Mesodermal cell (in vitro differentiated cells): ENCODE data around the gene CTR9.

ENCODE experiments used
- H3K27ac ChIP-seq: 2 replicates; pipeline ENCODE4 v1.7.0; 2013; ENCODE audit warnings: mild to moderate bottlenecking, low read depth, low read length, moderate library complexity; ENCODE audit not compliant: severe bottlenecking
- H3K36me3 ChIP-seq: 2 replicates; pipeline ENCODE4 v1.7.1; 2013; ENCODE audit warnings: mild to moderate bottlenecking, low read length, moderate library complexity; ENCODE audit not compliant: control insufficient read depth, insufficient read depth
- H3K4me1 ChIP-seq: one replicate; pipeline ENCODE4 v1.7.1; 2013; ENCODE audit warnings: mild to moderate bottlenecking, low read length; ENCODE audit not compliant: insufficient read depth, control insufficient read depth, poor library complexity, severe bottlenecking
- H3K4me3 ChIP-seq: 2 replicates; pipeline ENCODE4 v1.7.0; 2013; ENCODE audit warnings: low read length, control low read depth, mild to moderate bottlenecking; ENCODE audit not compliant: insufficient read depth, poor library complexity, severe bottlenecking; ENCODE audit errors: extremely low read depth
- H3K9me3 ChIP-seq: 2 replicates; pipeline ENCODE4 v1.7.1; 2013; ENCODE audit warnings: mild to moderate bottlenecking, low read length, moderate library complexity; ENCODE audit not compliant: control insufficient read depth
- WGBS, 2 experiments: methylation state at CpG; one replicate each; pipeline ENCODE4 v1.1.5; 2013; ENCODE audit warnings: missing lambda C conversion rate in 2 of 2; ENCODE audit not compliant: insufficient coverage in 2 of 2; 5-methylcytosine and 5-hydroxymethylcytosine counted together

The CTR9 gene

DNA sequence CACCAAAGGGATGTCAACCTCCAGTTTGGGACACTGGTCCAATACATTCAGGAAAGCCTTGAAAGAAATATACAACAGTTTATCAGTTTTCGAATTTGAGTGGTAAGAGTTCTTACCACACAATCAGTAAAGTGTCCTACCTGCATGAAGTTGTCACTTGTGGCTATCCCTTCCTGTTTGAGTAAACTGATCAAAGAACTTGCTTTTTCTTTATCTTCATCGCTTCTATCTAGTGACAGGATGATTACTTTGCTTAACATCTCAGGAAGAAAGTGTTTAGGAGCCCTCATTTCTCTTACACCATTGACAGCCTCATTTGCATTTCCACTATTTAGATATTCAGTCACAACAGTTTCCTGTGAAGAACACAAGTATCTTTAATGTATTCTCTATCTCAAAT is 49.2 kb downstream of the CTR9 start:
- Histone ChIP-seq H3K36me3 (peaks cover 92% of the 10 kb centered on the region), H3K27ac (no peak overlapping the region)

DNA sequence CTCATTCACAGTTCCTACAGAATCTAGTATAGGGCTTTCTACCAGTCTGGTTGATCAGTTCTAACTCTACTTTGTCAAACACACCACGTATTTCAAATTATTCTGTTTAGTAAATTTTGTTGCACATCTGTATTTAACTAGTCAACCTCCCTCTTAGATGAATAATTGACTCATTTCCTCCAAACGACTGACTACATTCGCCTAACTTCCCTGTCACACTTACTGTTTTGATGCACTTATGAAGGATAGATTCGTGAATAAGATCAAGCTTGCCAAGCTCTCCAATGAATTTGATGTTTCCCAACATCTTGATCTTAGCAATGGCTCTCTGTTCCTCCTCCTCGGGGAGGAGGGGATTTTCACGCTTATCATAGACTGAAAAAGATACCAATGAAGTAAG is 52.6 kb downstream of the CTR9 start:
- Histone ChIP-seq H3K27ac (no peak overlapping the region), H3K9me3 (no peaks in the 10 kb centered on the region), H3K4me1 (peaks cover 20% of the 10 kb centered on the region), H3K36me3 (peaks cover 91% of the 10 kb centered on the region), H3K4me3 (no peak overlapping the region)
- WGBS, 2 experiments, result 83 to 100% methylated on average over 2 to 3 of the region's 6 CpGs

More for the DNA sequence above, 49.2 kb downstream of the CTR9 start:
- Histone ChIP-seq H3K4me1 (peaks cover 12% of the 10 kb centered on the region), H3K9me3 (no peaks in the 10 kb centered on the region), H3K4me3 (no peak overlapping the region)
- 100% methylated on average over 1 of the region's 2 CpGs for WGBS, 2 experiments

DNA sequence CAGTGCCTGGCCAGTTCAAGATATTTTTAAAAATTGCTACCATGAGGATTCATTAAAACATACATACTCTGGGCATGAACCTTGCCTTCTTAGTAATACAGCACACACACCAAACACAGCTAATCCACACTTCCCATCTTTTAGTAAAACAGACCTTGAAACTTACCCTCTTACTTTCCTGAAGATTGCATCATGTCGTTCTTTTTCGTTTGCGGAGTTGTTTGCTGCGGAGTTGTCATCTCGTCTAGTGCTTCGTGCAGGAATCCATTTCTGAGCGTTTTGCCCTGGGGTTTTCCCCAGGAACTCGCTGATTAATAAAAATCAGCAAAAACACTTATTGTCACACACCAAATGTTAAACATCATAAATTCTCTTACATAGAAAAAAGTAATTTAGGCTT is 54.7 kb downstream of the CTR9 start:
- 91 to 99% methylated on average over 7 to 8 of the region's 8 CpGs for WGBS, 2 experiments
- H3K4me1 ChIP-seq, result peaks cover 20% of the 10 kb centered on the region
- H3K36me3 ChIP-seq, result peaks cover 70% of the 10 kb centered on the region
- peak overlapping the region; percentile 94 for H3K4me3 ChIP-seq
- H3K9me3 ChIP-seq, result no peaks in the 10 kb centered on the region
- no peak overlapping the region for H3K27ac ChIP-seq

DNA sequence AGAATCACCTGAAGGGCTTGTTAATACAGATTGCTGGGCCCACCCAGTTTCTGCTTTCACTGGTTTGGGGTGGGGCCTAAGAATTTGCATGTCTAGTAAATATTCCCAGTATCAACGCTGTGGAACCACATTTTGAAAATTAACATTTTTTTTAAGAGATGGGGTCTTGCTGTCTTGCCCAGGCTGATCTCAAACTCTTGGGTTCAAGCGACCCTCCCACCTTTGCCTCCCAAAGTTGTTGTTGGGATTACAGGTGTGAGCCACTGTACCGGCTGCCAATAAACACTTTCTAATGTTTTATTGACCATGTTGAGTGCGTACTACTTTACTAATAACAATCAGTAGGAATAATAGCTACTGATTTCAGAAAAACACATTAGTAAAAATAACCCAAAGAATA is 55.2 kb downstream of the CTR9 start:
- H3K27ac ChIP-seq, result no peak overlapping the region
- peak overlapping the region; percentile 94 for H3K4me3 ChIP-seq
- 80 to 94% methylated on average over 1 to 2 of the region's 4 CpGs for WGBS, 2 experiments
- no peaks in the 10 kb centered on the region for H3K9me3 ChIP-seq
- H3K36me3 ChIP-seq, result peaks cover 66% of the 10 kb centered on the region
- peaks cover 20% of the 10 kb centered on the region for H3K4me1 ChIP-seq

DNA sequence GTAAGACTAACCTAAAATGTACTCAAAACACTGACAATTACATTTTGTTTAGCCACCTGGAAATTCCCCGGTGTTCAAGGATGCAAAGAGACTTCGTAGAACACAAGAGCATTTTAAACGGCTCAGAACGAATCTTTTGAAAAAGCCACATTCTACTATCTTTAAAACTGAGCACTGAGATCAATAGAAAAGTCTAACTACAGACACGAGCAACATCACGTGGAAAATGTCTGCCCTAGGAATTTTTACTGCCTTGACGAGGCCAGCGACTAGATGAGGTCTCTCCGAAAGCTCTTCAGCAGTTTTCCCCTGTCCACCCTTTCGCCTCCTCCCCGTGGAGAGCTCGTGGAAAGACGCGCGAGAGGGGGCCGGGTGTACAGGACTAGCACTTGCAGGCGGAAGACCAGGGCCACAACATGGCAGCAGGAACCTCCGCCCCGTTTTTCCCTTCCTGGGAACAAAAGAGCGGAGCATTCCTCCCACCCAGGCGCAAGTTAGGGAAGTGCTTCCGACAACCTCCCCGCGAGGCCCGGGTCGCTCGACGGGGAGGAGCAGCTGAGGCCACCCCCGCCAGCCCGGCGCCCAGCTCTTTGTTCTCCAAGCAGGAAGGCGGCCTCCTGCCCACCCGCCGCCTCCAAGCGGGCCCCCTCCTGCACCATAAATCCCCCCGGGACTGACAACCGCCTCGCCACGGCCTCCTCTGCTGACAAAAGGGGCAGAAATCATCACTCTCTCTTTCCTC is 56.6 kb downstream of the CTR9 start:
- 0% methylated on average over 32 to 34 of the region's 39 CpGs for WGBS, 2 experiments
- no peaks in the 10 kb centered on the region for H3K9me3 ChIP-seq
- peak overlapping the region; percentile 94 for H3K4me3 ChIP-seq
- H3K27ac ChIP-seq, result peak overlapping the region; percentile 99
- H3K4me1 ChIP-seq, result peaks cover 20% of the 10 kb centered on the region
- H3K36me3 ChIP-seq, result peaks cover 52% of the 10 kb centered on the region

DNA sequence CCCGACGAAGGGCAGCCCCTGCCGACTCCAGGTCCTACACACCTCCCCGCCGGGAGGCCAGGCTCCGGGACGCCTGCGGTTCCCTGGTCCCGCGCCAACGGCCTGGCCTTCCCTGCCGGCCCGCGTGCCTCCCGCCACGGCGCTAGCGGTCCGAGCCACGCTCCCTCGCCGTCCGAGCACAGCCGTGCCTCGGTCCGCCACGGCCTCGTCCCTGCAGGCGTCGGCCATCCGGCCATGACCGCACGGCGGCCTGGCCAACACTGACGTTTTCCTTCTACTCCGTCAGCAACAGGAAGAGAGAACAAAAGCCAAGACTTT is 57.1 kb downstream of the CTR9 start:
- H3K27ac ChIP-seq, result peak overlapping the region; percentile 99
- peaks cover 20% of the 10 kb centered on the region for H3K4me1 ChIP-seq
- peaks cover 46% of the 10 kb centered on the region for H3K36me3 ChIP-seq
- H3K4me3 ChIP-seq, result peak overlapping the region; percentile 94
- 0% methylated on average over 17 to 36 of the region's 36 CpGs for WGBS, 2 experiments
- H3K9me3 ChIP-seq, result no peaks in the 10 kb centered on the region

DNA sequence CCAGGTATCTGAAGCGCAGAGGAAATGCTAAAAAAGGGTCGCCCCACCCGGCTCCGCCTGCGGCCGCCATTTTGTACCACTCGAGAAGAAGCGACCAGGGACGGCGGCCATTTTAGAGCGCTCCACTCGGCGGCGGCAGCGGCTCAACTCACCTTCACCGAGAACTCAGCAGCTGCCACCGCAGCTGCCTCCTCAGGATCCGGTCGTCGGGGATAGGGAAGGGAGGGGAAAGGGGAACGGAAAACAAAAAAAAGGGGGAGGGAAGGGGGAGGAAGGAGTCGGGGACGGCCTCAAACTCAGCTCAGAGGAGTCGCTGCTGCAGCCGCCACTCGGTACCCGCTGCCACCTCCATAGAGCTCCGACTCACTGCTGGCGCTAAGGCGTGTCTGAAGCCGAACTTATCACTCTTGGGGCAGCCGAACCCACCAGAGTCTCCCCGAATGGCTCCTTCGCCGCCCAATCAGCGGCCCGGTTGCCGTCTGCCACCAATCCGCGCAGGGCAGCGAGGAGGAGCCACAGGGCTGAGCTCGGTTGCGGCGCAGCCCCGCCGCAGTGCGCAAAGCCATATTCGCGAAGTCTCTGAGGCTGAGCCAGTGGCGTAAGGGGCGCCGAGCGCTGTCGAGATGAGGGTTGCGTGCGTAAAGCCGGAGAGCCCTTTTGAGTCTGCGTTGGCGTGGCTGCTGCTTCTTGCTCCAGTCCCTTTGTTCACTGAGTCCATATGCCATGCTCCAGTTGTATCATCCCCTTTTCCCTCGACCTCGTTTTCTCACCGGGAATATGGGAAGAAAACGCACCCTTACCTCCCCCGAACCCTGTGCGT is 57.7 kb downstream of the CTR9 start, which contains the start of gene EIF4G2:
TSS of gene EIF4G2 (minus strand) at position 374 of the 820 bp plus-strand sequence.
- Histone ChIP-seq H3K4me1 (peaks cover 20% of the 10 kb centered on the region), H3K27ac (peak within 1 kb of the TSS; percentile 99), H3K4me3 (peak within 1 kb of the TSS; percentile 94), H3K9me3 (no peaks in the 10 kb centered on the region), H3K36me3 (peaks cover 41% of the 10 kb centered on the region)
- WGBS, 2 experiments, result 0% methylated on average over 55 to 60 of the region's 65 CpGs

DNA sequence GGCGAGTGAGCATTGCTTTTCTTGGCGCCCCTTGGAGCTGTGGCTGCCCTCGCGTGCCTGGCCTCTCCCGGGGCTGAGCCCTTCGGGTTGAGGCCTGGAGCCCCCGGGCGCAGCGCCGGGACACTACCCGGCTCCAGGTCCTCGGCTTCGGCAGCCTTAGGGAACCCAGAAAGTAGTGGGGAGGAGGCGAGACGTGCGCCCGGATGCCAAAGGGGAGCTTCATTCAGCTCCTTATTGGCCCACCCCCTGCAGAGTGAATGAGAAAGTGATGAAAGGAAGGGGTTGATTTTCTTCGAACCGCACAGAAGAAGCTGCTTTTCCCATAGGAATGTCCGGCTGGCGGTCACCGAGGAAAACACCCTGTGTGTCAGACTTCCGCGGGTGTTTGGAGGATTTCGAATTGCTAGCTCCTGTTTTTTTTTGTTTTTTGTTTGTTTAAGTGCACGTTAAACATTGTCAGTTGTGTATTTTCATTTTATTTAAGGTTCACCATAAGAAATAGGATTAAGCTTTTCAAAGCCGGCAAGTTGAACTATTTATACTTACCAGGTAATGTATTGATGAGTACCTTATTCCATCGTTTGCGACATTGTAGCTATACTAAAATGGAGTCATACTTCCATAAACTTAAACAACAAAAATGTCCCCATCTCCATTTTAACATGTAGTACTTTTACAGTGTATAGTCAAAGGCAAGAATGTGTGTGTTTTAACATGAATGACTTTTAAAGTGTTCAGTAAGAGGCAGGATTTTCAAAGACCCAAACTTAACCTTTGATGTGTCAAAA is 58.5 kb downstream of the CTR9 start:
- no peaks in the 10 kb centered on the region for H3K9me3 ChIP-seq
- 0% methylated on average over 19 to 25 of the region's 29 CpGs for WGBS, 2 experiments
- H3K27ac ChIP-seq, result peak overlapping the region; percentile 99
- peaks cover 12% of the 10 kb centered on the region for H3K4me1 ChIP-seq
- H3K36me3 ChIP-seq, result peaks cover 33% of the 10 kb centered on the region
- H3K4me3 ChIP-seq, result peak overlapping the region; percentile 94

DNA sequence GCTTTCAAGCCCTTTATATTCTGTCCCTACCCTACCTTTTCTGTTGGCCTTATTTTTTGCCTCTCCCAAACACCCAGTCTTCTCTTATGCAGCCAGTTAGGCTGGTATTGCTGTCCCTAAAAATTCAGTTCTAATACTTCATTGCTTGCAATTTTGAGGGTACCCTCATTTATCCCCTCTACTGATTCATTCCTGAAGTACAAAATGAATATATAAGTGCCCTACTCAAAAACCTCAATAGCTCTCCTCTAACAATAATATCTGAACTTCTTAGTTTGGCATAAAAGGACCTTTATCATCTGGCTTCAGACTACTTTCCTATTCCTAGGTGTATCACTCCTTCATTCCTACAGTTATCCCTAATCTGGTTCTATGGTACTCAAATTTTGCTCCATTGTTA is 62.9 kb downstream of the CTR9 start:
- H3K36me3 ChIP-seq, result no peaks in the 10 kb centered on the region
- no peaks in the 10 kb centered on the region for H3K9me3 ChIP-seq
- H3K27ac ChIP-seq, result no peak overlapping the region
- no peaks in the 10 kb centered on the region for H3K4me1 ChIP-seq
- no peak overlapping the region for H3K4me3 ChIP-seq

DNA sequence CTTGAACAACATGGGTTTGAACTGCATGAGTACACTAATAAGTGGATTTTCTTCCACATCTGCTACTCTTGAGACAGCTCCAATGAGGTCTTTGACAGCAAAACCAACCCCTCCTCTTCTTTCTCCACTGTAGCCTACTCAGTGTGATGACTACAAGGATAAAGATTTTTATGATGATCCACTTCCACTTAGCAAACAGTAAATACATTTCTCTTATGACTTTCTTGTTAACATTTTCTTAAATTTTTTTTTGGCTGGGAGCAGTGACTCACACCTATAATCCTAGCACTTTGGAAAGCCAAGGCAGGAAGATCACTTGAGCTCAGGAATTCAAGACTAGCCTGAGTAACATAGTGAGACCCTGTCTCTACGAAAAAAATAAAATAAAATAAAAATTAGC is 67.5 kb downstream of the CTR9 start:
- H3K36me3 ChIP-seq, result no peaks in the 10 kb centered on the region
- 100% methylated on average over 1 of the region's 1 CpG; no CpG with 5 or more reads in 1 of the 2 experiments for WGBS, 2 experiments
- H3K4me1 ChIP-seq, result no peaks in the 10 kb centered on the region
- H3K4me3 ChIP-seq, result no peak overlapping the region
- H3K9me3 ChIP-seq, result no peaks in the 10 kb centered on the region
- no peak overlapping the region for H3K27ac ChIP-seq
